Mesodermal cell (in vitro differentiated cells): Measurements from ENCODE around the gene OR14J1.
"Not testable (repeated sequence)": the region's sequence is repeated elsewhere in the genome, so short reads cannot be mapped to it uniquely, and the experiment has no call there.

Source experiments
- H3K27ac ChIP-seq: 2 replicates; pipeline ENCODE4 v1.7.0; 2013; ENCODE audit warnings: mild to moderate bottlenecking, low read depth, low read length, moderate library complexity; ENCODE audit not compliant: severe bottlenecking
- H3K36me3 ChIP-seq: 2 replicates; pipeline ENCODE4 v1.7.1; 2013; ENCODE audit warnings: mild to moderate bottlenecking, low read length, moderate library complexity; ENCODE audit not compliant: control insufficient read depth, insufficient read depth
- H3K4me1 ChIP-seq: one replicate; pipeline ENCODE4 v1.7.1; 2013; ENCODE audit warnings: mild to moderate bottlenecking, low read length; ENCODE audit not compliant: insufficient read depth, control insufficient read depth, poor library complexity, severe bottlenecking
- H3K4me3 ChIP-seq: 2 replicates; pipeline ENCODE4 v1.7.0; 2013; ENCODE audit warnings: low read length, control low read depth, mild to moderate bottlenecking; ENCODE audit not compliant: insufficient read depth, poor library complexity, severe bottlenecking; ENCODE audit errors: extremely low read depth
- H3K9me3 ChIP-seq: 2 replicates; pipeline ENCODE4 v1.7.1; 2013; ENCODE audit warnings: mild to moderate bottlenecking, low read length, moderate library complexity; ENCODE audit not compliant: control insufficient read depth
- WGBS, 2 experiments: methylation state at CpG; one replicate each; pipeline ENCODE4 v1.1.5; 2013; ENCODE audit warnings: missing lambda C conversion rate in 2 of 2; ENCODE audit not compliant: insufficient coverage in 2 of 2; 5-methylcytosine and 5-hydroxymethylcytosine counted together

Gene OR14J1

DNA sequence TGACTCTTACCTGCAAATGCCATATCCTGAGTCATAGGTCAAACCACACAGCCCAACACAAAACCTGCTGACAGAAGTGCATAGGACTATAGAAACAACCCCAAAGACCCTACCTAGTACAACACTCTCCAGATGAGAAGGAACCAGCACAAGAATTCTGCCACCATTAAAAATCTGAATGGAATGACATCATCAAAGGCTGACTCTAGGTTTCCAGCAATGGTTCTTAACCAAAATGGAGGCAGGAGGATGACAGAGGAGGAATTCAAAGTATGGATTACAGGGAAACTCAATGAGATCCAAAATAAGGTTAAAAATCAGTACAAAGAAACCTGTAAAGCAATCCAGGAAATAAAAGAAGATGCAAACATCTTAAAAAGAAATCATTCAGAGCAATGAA, 31.2 kb downstream of the OR14J1 start:
- H3K9me3 ChIP-seq = no peaks in the 10 kb centered on the region
- H3K36me3 ChIP-seq = no peaks in the 10 kb centered on the region
- H3K27ac ChIP-seq = no peak overlapping the region
- no peaks in the 10 kb centered on the region for H3K4me1 ChIP-seq
- H3K4me3 ChIP-seq = no peak overlapping the region

DNA sequence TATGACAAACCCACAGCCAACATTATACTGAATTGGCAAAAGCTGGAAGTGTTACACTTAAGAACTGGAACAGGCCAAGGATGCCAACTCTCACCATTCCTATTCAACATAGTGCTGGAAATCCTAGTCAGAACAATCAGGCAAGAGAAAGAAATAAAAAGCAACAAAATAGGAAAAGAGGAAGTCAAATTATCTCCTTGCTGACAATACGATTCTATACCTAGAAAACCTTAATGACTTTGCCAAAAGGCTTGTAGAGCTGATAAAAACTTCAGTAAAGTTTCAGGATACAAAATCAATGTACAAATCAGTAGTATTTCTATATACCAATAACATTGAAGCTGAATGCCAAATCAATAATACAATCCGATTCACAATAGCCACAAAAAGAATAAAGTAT, 34.8 kb downstream of the OR14J1 start:
- H3K4me1 ChIP-seq = no peaks in the 10 kb centered on the region
- H3K4me3 ChIP-seq = no peak overlapping the region
- H3K36me3 ChIP-seq = no peaks in the 10 kb centered on the region
- H3K27ac ChIP-seq = no peak overlapping the region
- H3K9me3 ChIP-seq = no peaks in the 10 kb centered on the region
- no CpG with 5 or more reads among the region's 2 CpGs for WGBS, 2 experiments

DNA sequence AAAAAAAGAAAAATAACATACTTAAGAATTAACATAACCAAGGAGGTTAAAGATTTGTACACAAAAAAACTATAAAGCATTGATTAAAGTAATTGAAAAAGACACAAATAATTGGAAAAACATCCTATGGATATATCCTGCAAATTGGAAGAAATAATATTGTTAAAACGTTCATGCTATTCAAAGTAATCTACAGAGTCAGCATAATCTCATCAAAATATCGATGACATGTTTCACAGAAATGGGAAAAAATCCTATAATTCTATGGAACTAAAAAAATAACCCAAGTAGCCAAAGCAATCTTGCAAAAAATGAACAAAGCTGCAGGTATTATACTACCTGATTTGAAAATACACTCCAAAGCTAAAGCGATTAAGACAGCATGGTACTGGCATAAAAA, 43.9 kb downstream of the OR14J1 start:
- WGBS, 2 experiments = 80% methylated on average over 1 of the region's 3 CpGs; no CpG with 5 or more reads in 1 of the 2 experiments
- Histone ChIP-seq H3K4me1 (no peaks in the 10 kb centered on the region), H3K4me3 (no peak overlapping the region), H3K36me3 (no peaks in the 10 kb centered on the region), H3K9me3 (no peaks in the 10 kb centered on the region), H3K27ac (no peak overlapping the region)

DNA sequence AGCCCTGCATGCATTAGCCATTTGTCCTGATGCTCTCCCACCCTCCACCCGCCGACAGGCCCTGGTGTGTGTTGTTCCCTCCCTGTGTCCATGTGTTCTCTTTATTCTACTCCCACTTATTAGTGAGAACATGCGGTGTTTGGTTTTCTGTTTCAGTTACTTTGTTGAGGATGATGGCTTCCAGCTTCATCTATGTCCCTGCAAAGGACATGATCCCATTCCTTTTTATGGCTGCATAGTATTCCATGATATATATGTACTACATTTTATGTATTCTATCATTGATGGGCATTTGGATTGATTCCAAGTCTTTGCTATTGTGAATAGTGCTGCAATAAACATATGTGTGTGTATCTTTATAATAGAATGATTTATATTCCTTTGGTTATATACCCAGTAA, 47.8 kb downstream of the OR14J1 start:
- H3K4me3 ChIP-seq, H3K9me3 ChIP-seq, H3K4me1 ChIP-seq, H3K27ac ChIP-seq, H3K36me3 ChIP-seq: not testable (repeated sequence)
- no CpG with 5 or more reads among the region's 3 CpGs for WGBS, 2 experiments

DNA sequence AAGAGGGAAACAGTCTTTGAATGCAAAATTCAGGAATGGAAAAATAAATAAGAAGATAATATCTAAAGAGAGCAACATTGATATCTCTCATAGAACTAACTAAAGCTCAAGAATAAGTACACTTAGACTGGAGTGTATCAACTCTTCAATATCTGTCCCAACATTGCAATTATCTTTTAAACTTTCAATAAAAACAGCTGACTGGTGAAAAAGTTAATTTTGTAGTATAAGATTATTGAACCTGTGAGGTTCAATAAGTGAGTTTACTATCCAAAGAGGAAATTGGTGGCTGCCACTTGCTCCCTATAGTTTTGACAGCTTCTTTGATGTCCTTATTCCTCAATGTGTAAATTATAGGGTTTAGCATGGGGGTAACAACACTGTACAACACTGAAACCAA, 53.5 kb downstream of the OR14J1 start:
- no peak overlapping the region for H3K4me3 ChIP-seq
- H3K27ac ChIP-seq = no peak overlapping the region
- H3K9me3 ChIP-seq = no peaks in the 10 kb centered on the region
- no peaks in the 10 kb centered on the region for H3K36me3 ChIP-seq
- H3K4me1 ChIP-seq = no peaks in the 10 kb centered on the region

DNA sequence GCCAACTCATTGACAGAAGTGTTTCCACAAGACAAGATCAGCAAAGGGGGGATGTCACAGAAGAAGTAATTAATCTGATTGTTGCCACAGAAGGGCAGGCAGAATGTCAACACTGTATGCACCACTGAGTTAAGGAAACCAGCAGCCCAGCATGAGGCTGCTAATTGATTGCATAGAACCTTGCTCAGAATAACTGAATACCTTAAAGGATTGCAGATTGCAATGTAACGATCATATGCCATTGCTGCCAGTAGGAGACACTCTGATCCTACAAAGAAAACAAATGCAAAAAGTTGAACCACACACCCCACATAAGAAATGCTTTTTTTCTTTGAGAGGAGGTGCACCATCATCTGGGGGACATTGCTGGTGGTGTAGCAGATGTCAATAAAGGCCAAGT, 54.1 kb downstream of the OR14J1 start:
- Histone ChIP-seq H3K27ac (no peak overlapping the region), H3K4me1 (no peaks in the 10 kb centered on the region), H3K36me3 (no peaks in the 10 kb centered on the region), H3K9me3 (no peaks in the 10 kb centered on the region), H3K4me3 (no peak overlapping the region)
- WGBS, 2 experiments = 100% methylated on average over 1 of the region's 1 CpG; no CpG with 5 or more reads in 1 of the 2 experiments
